HCT116 (cell line): ENCODE results near the gene MTMR12. TPM values are rescaled to one million over a fixed set of nuclear protein-coding genes. Genes with fewer than 3 reads are reported as not detected.

Experiments used
- ATAC-seq: fragments of 200-7000 bp; cut with Tn5 transposase; 2 replicates; pipeline ENCODE4 v1.9.1; 2020; ENCODE audit warnings: mild to moderate bottlenecking, moderate library complexity
- BruUV-seq: library from RNA; stranded (reverse); fragments of 400-500 nt; replicated peaks from 2 replicates; lab custom pipeline; 2021; lab: Mats Ljungman, UMichigan
- CTCF ChIA-PET: fragments of 300-600 bp; sonication (Branson Sonifier 250); formaldehyde crosslinking; loops from one replicate; lab custom pipeline; 2021; ENCODE audit warnings: antibody characterized with exemption; lab: Charles Lee
- POLR2A ChIA-PET: fragments of 300-600, 350-600 bp; sonication (Branson Sonifier 250); formaldehyde crosslinking; loops from one replicate; lab custom pipeline; 2021; ENCODE audit warnings: antibody characterized with exemption; lab: Charles Lee
- RAD21 ChIA-PET, 2 experiments: fragments of 300-600 bp; sonication (Branson Sonifier 250); formaldehyde crosslinking; loops; one replicate each; lab custom pipeline; 2023; ENCODE audit warnings: low total read pairs in 2 of 2; ENCODE audit not compliant: uncharacterized antibody in 2 of 2, unreplicated experiment in 2 of 2, low non-redundant PET in 1 of 2; lab: Charles Lee
- DNase-seq: peaks from one replicate; pipeline ENCODE4 v3.0.0-alpha.2; 2010; ENCODE audit warnings: low read depth, low spot score
- H2AFZ ChIP-seq: fragments of 200-600 bp; shearing (Covaris generic), sonication (generic); 2 replicates; pipeline ENCODE4 v1.6.1; 2017; ENCODE audit warnings: low read depth, mixed run types, mixed read lengths, antibody characterized with exemption, low read length; ENCODE audit not compliant: poor library complexity, severe bottlenecking
- H3K27ac ChIP-seq: 2 replicates; pipeline ENCODE4 v1.5.1; 2012; ENCODE audit warnings: low read depth, low read length
- H3K27me3 ChIP-seq: fragments of 200-600 bp; sonication (generic); 2 replicates; pipeline ENCODE4 v1.6.1; 2016; ENCODE audit warnings: mixed run types, low read length, mixed read lengths; ENCODE audit not compliant: insufficient read depth
- H3K36me3 ChIP-seq, 2 experiments: fragments of 200-500 bp in 1 of 2; fragments of 200-600 bp in 1 of 2; sonication (Bioruptor generic) in 1 of 2; sonication (generic) in 1 of 2; 2 replicates each; pipeline versions ENCODE4 v1.5.1 to v1.6.1; 2014 to 2016; ENCODE audit warnings: low read length in 2 of 2, inconsistent platforms in 1 of 2, mixed read lengths in 1 of 2, mixed run types in 1 of 2; ENCODE audit not compliant: insufficient read depth in 2 of 2, control insufficient read depth in 1 of 2
- H3K4me1 ChIP-seq, 2 experiments: fragments of 200-600 bp in 1 of 2; sonication (generic) in 1 of 2; 2 replicates each; pipeline versions ENCODE4 v1.5.1 to v1.6.1; 2012 to 2017; ENCODE audit warnings: low read length in 2 of 2, inconsistent platforms in 1 of 2, mild to moderate bottlenecking in 1 of 2, mixed read lengths in 1 of 2, mixed run types in 1 of 2, moderate library complexity in 1 of 2; ENCODE audit not compliant: insufficient read depth in 2 of 2, control insufficient read depth in 1 of 2
- H3K4me2 ChIP-seq: fragments of 200-600 bp; sonication (generic); 2 replicates; pipeline ENCODE4 v1.6.1; 2017; ENCODE audit warnings: mixed run types, low read length, mixed read lengths
- H3K4me3 ChIP-seq, 2 experiments: fragments of 200-600 bp in 1 of 2; sonication (generic) in 1 of 2; replicated peaks in 1 of 2; 2 replicates each; pipeline ENCODE4 v1.5.1; 2011 to 2016; ENCODE audit warnings: low read length in 2 of 2, control low read depth in 1 of 2, low read depth in 1 of 2, mild to moderate bottlenecking in 1 of 2, mixed read lengths in 1 of 2, mixed run types in 1 of 2
- H3K79me2 ChIP-seq: fragments of 200-600 bp; sonication (generic); 2 replicates; pipeline ENCODE4 v1.6.1; 2017; ENCODE audit warnings: mild to moderate bottlenecking, mixed run types, low read length, moderate library complexity, mixed read lengths; ENCODE audit not compliant: insufficient read depth
- H3K9ac ChIP-seq: fragments of 200-600 bp; sonication (generic); 2 replicates; pipeline ENCODE4 v1.6.1; 2016; ENCODE audit warnings: low read length, mixed read lengths
- H3K9me2 ChIP-seq: fragments of 200-600 bp; sonication (generic), shearing (Covaris generic); 2 replicates; pipeline ENCODE4 v1.6.1; 2017; ENCODE audit warnings: mixed run types, mild to moderate bottlenecking, moderate library complexity; ENCODE audit not compliant: insufficient read depth
- H3K9me3 ChIP-seq, 2 experiments: fragments of 200-500 bp in 1 of 2; fragments of 200-600 bp in 1 of 2; sonication (Bioruptor generic) in 1 of 2; sonication (generic) in 1 of 2; 2 replicates each; pipeline ENCODE4 v1.6.1; 2014 to 2017; ENCODE audit warnings: low read length in 2 of 2, mixed read lengths in 2 of 2, inconsistent platforms in 1 of 2, low read depth in 1 of 2, mild to moderate bottlenecking in 1 of 2, mixed run types in 1 of 2, moderate library complexity in 1 of 2; ENCODE audit not compliant: control insufficient read depth in 1 of 2, insufficient read depth in 1 of 2
- H4K20me1 ChIP-seq: fragments of 200-600 bp; sonication (generic), shearing (Covaris generic); 2 replicates; pipeline ENCODE4 v1.6.1; 2017; ENCODE audit warnings: mixed run types, mild to moderate bottlenecking, moderate library complexity; ENCODE audit not compliant: insufficient read depth
- CBX3 ChIP-seq: IDR thresholded peaks from 2 replicates; pipeline ENCODE4 v1.6.1; 2012; ENCODE audit warnings: low read depth
- CEBPB ChIP-seq: IDR thresholded peaks from 2 replicates; pipeline ENCODE4 v1.6.1; 2012; ENCODE audit warnings: low read depth
- EGR1 ChIP-seq: IDR thresholded peaks from 2 replicates; pipeline ENCODE4 v1.6.1; 2012; ENCODE audit warnings: low read depth
- ELF1 ChIP-seq: IDR thresholded peaks from 2 replicates; pipeline ENCODE4 v1.6.1; 2012; ENCODE audit warnings: low read depth, borderline replicate concordance
- FOSL1 ChIP-seq: IDR thresholded peaks from 2 replicates; pipeline ENCODE4 v1.6.1; 2012; ENCODE audit warnings: low read depth
- POLR2AphosphoS5 ChIP-seq: IDR thresholded peaks from 2 replicates; pipeline ENCODE4 v1.6.1; 2011; ENCODE audit warnings: mild to moderate bottlenecking, low read depth, low read length, moderate library complexity
- RAD21 ChIP-seq: IDR thresholded peaks from 2 replicates; pipeline ENCODE4 v1.6.1; 2012; ENCODE audit warnings: low read depth, mild to moderate bottlenecking
- SP1 ChIP-seq: IDR thresholded peaks from 2 replicates; pipeline ENCODE4 v1.6.1; 2012; ENCODE audit warnings: low read depth
- SRF ChIP-seq: IDR thresholded peaks from 2 replicates; pipeline ENCODE4 v1.6.1; 2012; ENCODE audit warnings: low read depth
- ZFX ChIP-seq: fragments of 450-650 bp; IDR thresholded peaks from 2 replicates; pipeline ENCODE4 v1.6.1; 2017
- intact Hi-C: fragments of 100-400 bp; cut with micrococcal nuclease; formaldehyde crosslinking; loops from 2 replicates; pipeline ENCODE4 v1.10.0; 2022
- total RNA-seq: library from RNA; stranded (reverse); gene quantifications from one replicate; pipeline ENCODE4 v1.2.1, GENCODE V29; 2021; ENCODE audit not compliant: unreplicated experiment
- TF ChIP-seq, protein P1 (sequence below), 3 experiments: fragments of 200-600 bp in 1 of 3; sonication (generic) in 1 of 3; IDR thresholded peaks in 2 of 3; conservative IDR thresholded peaks in 1 of 3; 2 replicates each; pipeline ENCODE4 v1.5.1; 2012 to 2017; ENCODE audit warnings: low read depth in 2 of 3, low read length in 2 of 3, antibody characterized with exemption in 1 of 3, borderline replicate concordance in 1 of 3, control low read depth in 1 of 3, mild to moderate bottlenecking in 1 of 3, mixed read lengths in 1 of 3, mixed run types in 1 of 3, moderate library complexity in 1 of 3; ENCODE audit not compliant: insufficient read depth in 1 of 3
- TF ChIP-seq, protein P2 (sequence below): IDR thresholded peaks from 2 replicates; pipeline ENCODE4 v1.6.1; 2011; ENCODE audit warnings: mild to moderate bottlenecking, low read length, moderate library complexity; ENCODE audit not compliant: insufficient replicate concordance; ENCODE audit errors: extremely low read depth
- TF ChIP-seq, protein P3 (sequence below): IDR thresholded peaks from 2 replicates; pipeline ENCODE4 v1.6.1; 2012; ENCODE audit warnings: low read depth
- TF ChIP-seq, protein P4 (sequence below): IDR thresholded peaks from 2 replicates; pipeline ENCODE4 v1.6.1; 2012

Gene MTMR12
- total RNA-seq, 1 experiment from 2014 or later, result 27.3 TPM

DNA sequence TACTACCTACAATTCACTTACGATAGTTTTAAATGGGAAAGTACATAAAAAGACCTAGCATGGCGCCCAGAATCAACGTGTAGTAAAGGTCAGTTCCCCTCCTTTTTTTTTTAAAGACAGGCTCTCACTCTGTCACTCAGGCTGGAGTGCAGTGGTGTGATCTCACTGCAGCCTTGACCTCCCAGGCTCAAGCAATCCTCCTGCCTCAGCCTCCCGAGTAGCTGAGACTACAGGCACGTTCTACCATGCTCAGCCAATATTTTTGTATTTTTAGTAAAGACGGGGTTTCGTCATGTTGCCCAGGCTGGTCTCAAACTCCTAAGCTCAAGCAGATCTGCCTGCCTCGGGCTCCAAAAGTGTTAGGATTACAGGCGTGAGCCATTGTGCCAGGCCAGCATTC, 40.7 kb upstream of the MTMR12 start:
- Histone ChIP-seq H4K20me1 (no peaks in the 10 kb centered on the region), H3K79me2 (no peaks in the 10 kb centered on the region), H2AFZ (no peak overlapping the region), H3K27ac (no peak overlapping the region), H3K4me3 (no peak overlapping the region), H3K9me2 (no peaks in the 10 kb centered on the region), H3K36me3 (peaks cover 0 to 9% of the 10 kb centered on the region in 2 experiments; a peak in 2 of 4 replicates), H3K4me1 (no peaks in the 10 kb centered on the region), H3K9ac (no peak overlapping the region), H3K9me3 (no peaks in the 10 kb centered on the region), H3K27me3 (no peaks in the 10 kb centered on the region), H3K4me2 (no peak overlapping the region)
- ChIA-PET CTCF (no interaction called here), RAD21 (no interaction called here), POLR2A (no interaction called here)
- intact Hi-C loops, result no loop called here
- TF ChIP-seq RAD21 (no peak), ZFX (no peak)
- TF ChIP-seq, protein P1, sequence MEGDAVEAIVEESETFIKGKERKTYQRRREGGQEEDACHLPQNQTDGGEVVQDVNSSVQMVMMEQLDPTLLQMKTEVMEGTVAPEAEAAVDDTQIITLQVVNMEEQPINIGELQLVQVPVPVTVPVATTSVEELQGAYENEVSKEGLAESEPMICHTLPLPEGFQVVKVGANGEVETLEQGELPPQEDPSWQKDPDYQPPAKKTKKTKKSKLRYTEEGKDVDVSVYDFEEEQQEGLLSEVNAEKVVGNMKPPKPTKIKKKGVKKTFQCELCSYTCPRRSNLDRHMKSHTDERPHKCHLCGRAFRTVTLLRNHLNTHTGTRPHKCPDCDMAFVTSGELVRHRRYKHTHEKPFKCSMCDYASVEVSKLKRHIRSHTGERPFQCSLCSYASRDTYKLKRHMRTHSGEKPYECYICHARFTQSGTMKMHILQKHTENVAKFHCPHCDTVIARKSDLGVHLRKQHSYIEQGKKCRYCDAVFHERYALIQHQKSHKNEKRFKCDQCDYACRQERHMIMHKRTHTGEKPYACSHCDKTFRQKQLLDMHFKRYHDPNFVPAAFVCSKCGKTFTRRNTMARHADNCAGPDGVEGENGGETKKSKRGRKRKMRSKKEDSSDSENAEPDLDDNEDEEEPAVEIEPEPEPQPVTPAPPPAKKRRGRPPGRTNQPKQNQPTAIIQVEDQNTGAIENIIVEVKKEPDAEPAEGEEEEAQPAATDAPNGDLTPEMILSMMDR (IDR thresholded peaks at IDR 0.05 in 2 of 3, conservative IDR thresholded peaks at IDR 0.05 in 1 of 3; ENCODE audit: borderline replicate concordance in 1 of 3, insufficient read depth in 1 of 3, low read depth in 2 of 3, low read length in 2 of 3), result no peak
- no peak for DNase-seq
- no TSS peak for BruUV-seq
- ATAC-seq, result no peak

DNA sequence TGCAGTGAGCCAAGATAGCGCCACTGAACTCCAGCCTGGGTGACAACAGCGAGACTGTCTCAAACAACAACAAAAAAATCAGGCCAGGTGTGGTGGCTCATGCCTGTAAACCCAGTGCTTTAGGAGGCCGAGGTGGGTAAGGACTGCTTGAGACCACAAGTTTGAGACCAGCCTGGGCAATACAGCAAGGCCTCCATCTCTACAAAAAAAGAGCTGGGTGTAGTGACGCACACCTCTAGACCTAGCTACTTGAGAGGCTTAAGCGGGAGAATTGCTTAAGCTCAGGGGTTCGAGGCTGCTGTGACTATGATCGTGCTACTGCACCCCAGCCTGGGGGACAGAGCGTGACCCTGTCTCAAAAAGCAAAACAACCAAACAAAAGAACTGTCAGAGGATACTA, 39.9 kb upstream of the MTMR12 start:
- no peaks in the 10 kb centered on the region for H4K20me1 ChIP-seq
- H3K9me2 ChIP-seq, result no peaks in the 10 kb centered on the region
- no peak overlapping the region for H3K27ac ChIP-seq
- no peak overlapping the region for H2AFZ ChIP-seq
- ATAC-seq (no peak), DNase-seq (no peak)
- no peaks in the 10 kb centered on the region for H3K27me3 ChIP-seq
- intact Hi-C loops, result no loop called here
- H3K79me2 ChIP-seq, result no peaks in the 10 kb centered on the region
- RAD21 ChIA-PET, result no interaction called here
- H3K4me1 ChIP-seq, result no peaks in the 10 kb centered on the region
- no peak for TF ChIP-seq FOSL1
- TF ChIP-seq, protein P2, sequence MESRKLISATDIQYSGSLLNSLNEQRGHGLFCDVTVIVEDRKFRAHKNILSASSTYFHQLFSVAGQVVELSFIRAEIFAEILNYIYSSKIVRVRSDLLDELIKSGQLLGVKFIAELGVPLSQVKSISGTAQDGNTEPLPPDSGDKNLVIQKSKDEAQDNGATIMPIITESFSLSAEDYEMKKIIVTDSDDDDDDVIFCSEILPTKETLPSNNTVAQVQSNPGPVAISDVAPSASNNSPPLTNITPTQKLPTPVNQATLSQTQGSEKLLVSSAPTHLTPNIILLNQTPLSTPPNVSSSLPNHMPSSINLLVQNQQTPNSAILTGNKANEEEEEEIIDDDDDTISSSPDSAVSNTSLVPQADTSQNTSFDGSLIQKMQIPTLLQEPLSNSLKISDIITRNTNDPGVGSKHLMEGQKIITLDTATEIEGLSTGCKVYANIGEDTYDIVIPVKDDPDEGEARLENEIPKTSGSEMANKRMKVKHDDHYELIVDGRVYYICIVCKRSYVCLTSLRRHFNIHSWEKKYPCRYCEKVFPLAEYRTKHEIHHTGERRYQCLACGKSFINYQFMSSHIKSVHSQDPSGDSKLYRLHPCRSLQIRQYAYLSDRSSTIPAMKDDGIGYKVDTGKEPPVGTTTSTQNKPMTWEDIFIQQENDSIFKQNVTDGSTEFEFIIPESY, result no peak
- TF ChIP-seq EGR1, result no peak
- no peak for TF ChIP-seq POLR2AphosphoS5
- no peak for TF ChIP-seq SP1
- TF ChIP-seq CBX3, result no peak
- no peak for TF ChIP-seq ELF1
- TF ChIP-seq, protein P3, sequence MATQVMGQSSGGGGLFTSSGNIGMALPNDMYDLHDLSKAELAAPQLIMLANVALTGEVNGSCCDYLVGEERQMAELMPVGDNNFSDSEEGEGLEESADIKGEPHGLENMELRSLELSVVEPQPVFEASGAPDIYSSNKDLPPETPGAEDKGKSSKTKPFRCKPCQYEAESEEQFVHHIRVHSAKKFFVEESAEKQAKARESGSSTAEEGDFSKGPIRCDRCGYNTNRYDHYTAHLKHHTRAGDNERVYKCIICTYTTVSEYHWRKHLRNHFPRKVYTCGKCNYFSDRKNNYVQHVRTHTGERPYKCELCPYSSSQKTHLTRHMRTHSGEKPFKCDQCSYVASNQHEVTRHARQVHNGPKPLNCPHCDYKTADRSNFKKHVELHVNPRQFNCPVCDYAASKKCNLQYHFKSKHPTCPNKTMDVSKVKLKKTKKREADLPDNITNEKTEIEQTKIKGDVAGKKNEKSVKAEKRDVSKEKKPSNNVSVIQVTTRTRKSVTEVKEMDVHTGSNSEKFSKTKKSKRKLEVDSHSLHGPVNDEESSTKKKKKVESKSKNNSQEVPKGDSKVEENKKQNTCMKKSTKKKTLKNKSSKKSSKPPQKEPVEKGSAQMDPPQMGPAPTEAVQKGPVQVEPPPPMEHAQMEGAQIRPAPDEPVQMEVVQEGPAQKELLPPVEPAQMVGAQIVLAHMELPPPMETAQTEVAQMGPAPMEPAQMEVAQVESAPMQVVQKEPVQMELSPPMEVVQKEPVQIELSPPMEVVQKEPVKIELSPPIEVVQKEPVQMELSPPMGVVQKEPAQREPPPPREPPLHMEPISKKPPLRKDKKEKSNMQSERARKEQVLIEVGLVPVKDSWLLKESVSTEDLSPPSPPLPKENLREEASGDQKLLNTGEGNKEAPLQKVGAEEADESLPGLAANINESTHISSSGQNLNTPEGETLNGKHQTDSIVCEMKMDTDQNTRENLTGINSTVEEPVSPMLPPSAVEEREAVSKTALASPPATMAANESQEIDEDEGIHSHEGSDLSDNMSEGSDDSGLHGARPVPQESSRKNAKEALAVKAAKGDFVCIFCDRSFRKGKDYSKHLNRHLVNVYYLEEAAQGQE, result no peak
- TF ChIP-seq CEBPB, result no peak
- TF ChIP-seq, protein P4, sequence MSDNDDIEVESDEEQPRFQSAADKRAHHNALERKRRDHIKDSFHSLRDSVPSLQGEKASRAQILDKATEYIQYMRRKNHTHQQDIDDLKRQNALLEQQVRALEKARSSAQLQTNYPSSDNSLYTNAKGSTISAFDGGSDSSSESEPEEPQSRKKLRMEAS, result no peak
- TF ChIP-seq SRF, result no peak
- H3K4me2 ChIP-seq, result no peak overlapping the region
- CTCF ChIA-PET, result no interaction called here
- no peak overlapping the region for H3K4me3 ChIP-seq
- no peaks in the 10 kb centered on the region for H3K9me3 ChIP-seq
- H3K36me3 ChIP-seq, result peaks cover 0 to 9% of the 10 kb centered on the region in 2 experiments; a peak in 1 of 4 replicates
- no TSS peak for BruUV-seq
- no peak overlapping the region for H3K9ac ChIP-seq
- POLR2A ChIA-PET, result no interaction called here
